ENCODE measurements around the gene ABTB2.

The ABTB2 gene

GRCh38 chr11:34188181-34188580, 169.6 kb downstream of the ABTB2 start:
- no peak overlapping the region for H3K4me3 ChIP-seq (ENCODE audit: low read length)
- no peak for TF ChIP-seq CTCF (conservative IDR thresholded peaks at IDR 0.05; ENCODE audit: low read depth, low read length)
- DNase-seq (ENCODE audit: low read depth), result no peak

DNA sequence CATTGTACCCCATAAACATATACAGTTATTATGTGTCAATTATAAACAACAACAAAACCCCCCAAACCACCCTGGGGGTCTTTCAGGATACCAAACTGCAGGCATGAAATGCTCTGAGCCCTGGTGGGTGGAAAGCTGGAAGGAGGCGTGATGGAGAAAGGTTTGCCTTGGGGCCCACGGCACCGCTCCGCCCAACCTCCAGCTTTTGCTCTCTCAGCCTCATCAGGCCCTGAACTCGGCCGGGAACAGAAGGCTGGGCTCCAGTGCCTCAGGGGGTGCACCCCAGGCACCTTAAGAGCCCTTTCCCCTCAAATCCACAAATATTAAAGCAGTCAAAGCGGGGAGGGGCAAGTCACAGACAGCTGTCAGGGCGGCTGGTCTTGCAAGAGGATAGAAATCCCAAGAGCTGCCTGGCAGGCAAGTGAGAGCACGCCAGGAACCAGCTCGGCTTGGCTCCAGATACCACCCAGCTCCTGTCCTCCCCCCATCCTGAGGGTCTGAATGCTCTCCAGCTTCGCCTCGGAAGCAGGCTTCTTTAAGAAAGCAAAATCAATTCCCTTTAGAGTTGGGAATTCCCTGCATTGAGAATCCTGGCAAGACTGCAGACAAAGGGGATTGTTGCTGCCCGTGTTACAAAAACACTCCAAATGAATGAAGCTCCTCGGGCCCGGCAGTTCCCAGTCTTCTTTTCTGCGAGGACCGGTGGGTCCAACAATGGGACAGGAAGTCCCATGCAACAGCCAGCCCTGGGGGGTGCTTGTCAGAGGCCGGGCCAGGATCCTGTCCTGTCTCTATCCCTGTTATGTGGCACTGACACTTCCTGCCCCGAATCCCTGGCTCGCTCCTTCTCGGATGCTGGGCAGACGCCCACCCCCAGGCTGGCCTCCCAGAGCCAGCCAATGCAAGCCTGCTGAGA, 171.6 kb downstream of the ABTB2 start:
- TF ChIP-seq CTCF (conservative IDR thresholded peaks at IDR 0.05; ENCODE audit: low read depth, low read length), result no peak
- no peak for DNase-seq (ENCODE audit: low read depth)

GRCh38 chr11:34184505-34185015, 173.2 kb downstream of the ABTB2 start:
- DNase-seq (ENCODE audit: low read depth), result no peak
- no peak for TF ChIP-seq CTCF (conservative IDR thresholded peaks at IDR 0.05; ENCODE audit: low read depth, low read length)
- no peak overlapping the region for H3K4me3 ChIP-seq (ENCODE audit: low read length)

More for the DNA sequence above, 171.6 kb downstream of the ABTB2 start:
- H3K4me3 ChIP-seq (ENCODE audit: low read length), result no peak overlapping the region

DNA sequence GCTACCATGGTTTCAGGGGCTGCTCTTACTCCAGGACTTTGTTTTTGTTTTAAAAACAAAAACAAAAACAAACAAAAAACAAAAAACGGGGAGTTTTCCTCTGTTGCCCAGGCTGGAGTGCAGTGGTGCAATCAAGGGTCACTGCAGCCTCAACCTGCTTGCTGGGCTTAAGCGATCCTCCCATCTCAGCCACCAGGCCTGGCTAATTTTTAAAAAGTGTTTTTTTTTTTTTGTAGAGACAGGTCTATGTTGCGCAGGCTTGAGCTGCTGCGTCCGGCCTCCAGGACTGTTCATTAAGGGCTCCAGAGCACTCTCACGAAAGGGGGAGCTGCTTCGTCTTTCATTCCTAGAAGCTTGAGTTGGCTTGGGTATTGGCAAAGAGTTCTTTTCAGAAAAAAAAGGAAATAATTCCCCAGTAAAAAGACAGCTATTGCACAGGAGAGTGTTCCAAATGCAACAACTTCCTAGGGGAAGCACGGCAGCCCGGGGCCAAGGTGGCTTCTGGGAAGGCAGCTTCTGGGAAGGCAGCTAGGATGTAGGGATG, 173.9 kb downstream of the ABTB2 start:
- H3K4me3 ChIP-seq (ENCODE audit: low read length), result no peak overlapping the region
- TF ChIP-seq CTCF (conservative IDR thresholded peaks at IDR 0.05; ENCODE audit: low read depth, low read length), result no peak
- no peak for DNase-seq (ENCODE audit: low read depth)

- no peak for DNase-seq (ENCODE audit: low read depth)
- H3K4me3 ChIP-seq (ENCODE audit: low read length), result no peak overlapping the region
- TF ChIP-seq CTCF (conservative IDR thresholded peaks at IDR 0.05; ENCODE audit: low read depth, low read length), result no peak
Observed at GRCh38 chr11:34182921-34183685, 174.7 kb downstream of the ABTB2 start.

DNA sequence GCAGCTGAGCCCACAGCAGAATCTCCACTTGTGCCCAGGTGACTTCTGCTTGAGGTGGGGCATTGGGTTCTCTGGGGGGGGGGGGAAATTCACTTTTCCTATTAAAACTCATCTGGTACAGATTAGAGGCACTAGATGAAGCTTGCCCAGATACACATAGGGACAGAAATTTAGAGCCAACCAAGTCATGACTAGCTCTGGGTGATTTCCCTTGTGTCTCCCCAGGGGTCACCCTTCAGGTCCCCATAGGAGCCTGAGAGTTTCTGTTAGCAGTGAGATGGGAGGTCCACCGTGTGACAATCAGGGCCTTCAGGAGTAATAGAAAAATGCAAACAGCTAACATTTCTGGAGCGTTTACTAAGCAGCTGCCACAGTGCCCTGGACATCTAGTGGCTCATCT, 175.4 kb downstream of the ABTB2 start:
- no peak for TF ChIP-seq CTCF (conservative IDR thresholded peaks at IDR 0.05; ENCODE audit: low read depth, low read length)
- no peak overlapping the region for H3K4me3 ChIP-seq (ENCODE audit: low read length)
- no peak for DNase-seq (ENCODE audit: low read depth)
